Measurements from ENCODE around the gene CLIC3. TPM values are rescaled to one million over a fixed set of nuclear protein-coding genes. Genes with fewer than 3 reads are reported as not detected.
A peak's percentile ranks its signal among the peaks of the same experiment; 100 is the strongest.
"Not testable (repeated sequence)": the region's sequence is repeated elsewhere in the genome, so short reads cannot be mapped to it uniquely, and the experiment has no call there.

CLIC3 gene
- total and polyA plus RNA-seq, 12 donors: 0.22 to 6.4 (median 0.93) TPM; not detected in 3

GRCh38 chr9:137035937-137036336, 39.6 kb upstream of the CLIC3 start:
- 44 to 73% (median 56%) methylated on average over 4 to 8 of the region's 8 CpGs for WGBS, 4 donors

GRCh38 chr9:137035507-137035834, 39.1 kb upstream of the CLIC3 start:
- Histone ChIP-seq H3K9me3 (replicated peaks in 1 of 3) (no peaks in the 10 kb centered on the region), H3K27ac (no peak overlapping the region), H3K27me3 (no peaks in the 10 kb centered on the region), H3K4me3 (no peak overlapping the region), H3K36me3 (replicated peaks in 1 of 2) (peaks cover 0 to 7% of the 10 kb centered on the region in 2 donors), H3K4me1 (replicated peaks in 1 of 2) (peaks cover 0 to 16% of the 10 kb centered on the region in 2 donors)
- DNase-seq: no peak
- no peak for TF ChIP-seq POLR2A (IDR thresholded peaks at IDR 0.05)
- peak in 3 of 6 experiments; percentile 11 to 21 (median 16) for TF ChIP-seq CTCF (IDR thresholded peaks at IDR 0.05)
- intact Hi-C loops (cut with DNase I): loop anchor here in 1 of 2 donors (5.0 kb wide), 1 partner anchor 248 kb away; no protein-coding TSS in a partner anchor
- 15 to 55% (median 31%) methylated on average over 4 to 9 of the region's 9 CpGs for WGBS, 4 donors

More at GRCh38 chr9:137035937-137036336, 39.6 kb upstream of the CLIC3 start:
- DNase-seq: no peak
- H3K27ac ChIP-seq: no peak overlapping the region
- no peak overlapping the region for H3K4me3 ChIP-seq
- peaks cover 0 to 16% of the 10 kb centered on the region in 2 donors for H3K4me1 ChIP-seq (replicated peaks in 1 of 2)
- intact Hi-C loops (cut with DNase I): loop anchor here in 1 of 2 donors (5.0 kb wide), 1 partner anchor 249 kb away; no protein-coding TSS in a partner anchor
- TF ChIP-seq CTCF (IDR thresholded peaks at IDR 0.05): no peak
- no peak for TF ChIP-seq POLR2A (IDR thresholded peaks at IDR 0.05)
- peaks cover 0 to 7% of the 10 kb centered on the region in 2 donors for H3K36me3 ChIP-seq (replicated peaks in 1 of 2)
- no peaks in the 10 kb centered on the region for H3K9me3 ChIP-seq (replicated peaks in 1 of 3)
- no peaks in the 10 kb centered on the region for H3K27me3 ChIP-seq

GRCh38 chr9:137034709-137035506, 38.5 kb upstream of the CLIC3 start:
- peak; percentile 82 to 93 (median 92) for TF ChIP-seq CTCF (IDR thresholded peaks at IDR 0.05)
- no peak for TF ChIP-seq POLR2A (IDR thresholded peaks at IDR 0.05)
- peaks cover 0 to 7% of the 10 kb centered on the region in 2 donors for H3K36me3 ChIP-seq (replicated peaks in 1 of 2)
- peaks cover 0 to 16% of the 10 kb centered on the region in 2 donors for H3K4me1 ChIP-seq (replicated peaks in 1 of 2)
- H3K27ac ChIP-seq: peak overlapping the region in 2 of 5 donors; percentile 34 to 35
- no peak overlapping the region for H3K4me3 ChIP-seq
- WGBS, 4 donors: 16 to 37% (median 22%) methylated on average over 11 to 24 of the region's 24 CpGs
- no peaks in the 10 kb centered on the region for H3K9me3 ChIP-seq (replicated peaks in 1 of 3)
- intact Hi-C loops (cut with DNase I): loop anchor here (5.0 kb wide), 2 partner anchors 93 to 248 kb away; partner anchors contain the start of gene FBXW5 (in 1 of the 2)
- DNase-seq: peak; percentile 81 to 93 (median 83)
- no peaks in the 10 kb centered on the region for H3K27me3 ChIP-seq

- Histone ChIP-seq H3K36me3 (replicated peaks in 1 of 2) (peaks cover 0 to 7% of the 10 kb centered on the region in 2 donors), H3K9me3 (replicated peaks in 1 of 3) (no peaks in the 10 kb centered on the region), H3K4me1 (replicated peaks in 1 of 2) (peaks cover under 1 to 19% of the 10 kb centered on the region in 2 donors), H3K27ac (peak overlapping the region in 2 of 5 donors; percentile 34 to 35), H3K27me3 (no peaks in the 10 kb centered on the region), H3K4me3 (no peak overlapping the region)
- DNase-seq: peak in 1 of 7 donors; percentile 40
- no peak for TF ChIP-seq POLR2A (IDR thresholded peaks at IDR 0.05)
- no peak for TF ChIP-seq CTCF (IDR thresholded peaks at IDR 0.05)
- WGBS, 4 donors: 34 to 50% (median 48%) methylated on average over 5 to 15 of the region's 15 CpGs
- intact Hi-C loops (cut with DNase I): loop anchor here (5.0 kb wide), 2 partner anchors 92 to 247 kb away; partner anchors contain the start of gene FBXW5 (in 1 of the 2)
Observed at GRCh38 chr9:137034039-137034708, 37.8 kb upstream of the CLIC3 start.

- Histone ChIP-seq H3K4me1 (replicated peaks in 1 of 2) (peaks cover 7 to 26% of the 10 kb centered on the region in 2 donors), H3K4me3 (peak overlapping the region in 1 of 4 donors; percentile 29)
- not testable (repeated sequence) for H3K36me3 ChIP-seq (replicated peaks in 1 of 2); H3K9me3 ChIP-seq (replicated peaks in 1 of 3); DNase-seq; H3K27me3 ChIP-seq; H3K27ac ChIP-seq
- 89 to 92% (median 90%) methylated on average over 5 of the region's 5 CpGs for WGBS, 4 donors
- intact Hi-C loops (cut with DNase I): loop anchor here (5.0 kb wide), 2 partner anchors 91 to 246 kb away; partner anchors contain the start of gene FBXW5 (in 1 of the 2)
Observed at GRCh38 chr9:137033481-137033880, 37.1 kb upstream of the CLIC3 start.
